ENCODE measurements around the gene ETF1.

ETF1 gene

DNA sequence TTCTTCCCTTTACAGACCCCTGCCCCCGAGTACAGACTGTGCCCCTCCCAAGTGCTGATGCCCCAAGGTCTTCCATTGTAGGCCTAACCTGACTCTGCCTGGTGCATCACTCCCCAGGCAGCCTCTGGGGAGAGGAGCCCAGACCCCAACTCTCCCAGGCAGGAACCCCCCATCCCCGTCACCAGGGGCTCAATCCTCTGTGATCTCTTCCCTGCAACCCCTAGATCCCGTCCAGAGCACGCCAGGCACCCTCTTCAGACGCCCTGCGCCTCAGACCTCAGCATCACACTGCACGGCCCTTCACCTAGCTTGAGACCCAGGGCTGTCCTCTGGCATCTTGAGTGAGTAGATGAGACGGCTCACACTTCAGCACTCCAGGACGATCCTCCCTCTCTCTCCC is 84.2 kb downstream of the ETF1 start:
- H3K9me3 ChIP-seq: no peaks in the 10 kb centered on the region
- H3K27ac ChIP-seq: no peak overlapping the region
- peaks cover 5 to 11% of the 10 kb centered on the region in 2 experiments for H3K4me1 ChIP-seq (ENCODE audit: control insufficient read depth in 1 of 2, insufficient read depth in 1 of 2, low read depth in 1 of 2, low read length in 1 of 2)
- H3K27me3 ChIP-seq: no peaks in the 10 kb centered on the region
- TF ChIP-seq, protein P1, sequence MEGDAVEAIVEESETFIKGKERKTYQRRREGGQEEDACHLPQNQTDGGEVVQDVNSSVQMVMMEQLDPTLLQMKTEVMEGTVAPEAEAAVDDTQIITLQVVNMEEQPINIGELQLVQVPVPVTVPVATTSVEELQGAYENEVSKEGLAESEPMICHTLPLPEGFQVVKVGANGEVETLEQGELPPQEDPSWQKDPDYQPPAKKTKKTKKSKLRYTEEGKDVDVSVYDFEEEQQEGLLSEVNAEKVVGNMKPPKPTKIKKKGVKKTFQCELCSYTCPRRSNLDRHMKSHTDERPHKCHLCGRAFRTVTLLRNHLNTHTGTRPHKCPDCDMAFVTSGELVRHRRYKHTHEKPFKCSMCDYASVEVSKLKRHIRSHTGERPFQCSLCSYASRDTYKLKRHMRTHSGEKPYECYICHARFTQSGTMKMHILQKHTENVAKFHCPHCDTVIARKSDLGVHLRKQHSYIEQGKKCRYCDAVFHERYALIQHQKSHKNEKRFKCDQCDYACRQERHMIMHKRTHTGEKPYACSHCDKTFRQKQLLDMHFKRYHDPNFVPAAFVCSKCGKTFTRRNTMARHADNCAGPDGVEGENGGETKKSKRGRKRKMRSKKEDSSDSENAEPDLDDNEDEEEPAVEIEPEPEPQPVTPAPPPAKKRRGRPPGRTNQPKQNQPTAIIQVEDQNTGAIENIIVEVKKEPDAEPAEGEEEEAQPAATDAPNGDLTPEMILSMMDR (IDR thresholded peaks at IDR 0.05): no peak
- no peak overlapping the region for H3K4me3 ChIP-seq (ENCODE audit: low read depth in 1 of 2, low read length in 1 of 2)
- H3K36me3 ChIP-seq: no peaks in the 10 kb centered on the region

GRCh38 chr5:138458384-138458783 is 84.7 kb downstream of the ETF1 start:
- H3K27ac ChIP-seq: no peak overlapping the region

GRCh38 chr5:138457531-138458275 is 85.3 kb downstream of the ETF1 start:
- no peaks in the 10 kb centered on the region for H3K27me3 ChIP-seq
- no peaks in the 10 kb centered on the region for H3K9me3 ChIP-seq
- no peaks in the 10 kb centered on the region for H3K36me3 ChIP-seq
- no peak overlapping the region for H3K27ac ChIP-seq
- H3K4me1 ChIP-seq (ENCODE audit: control insufficient read depth in 1 of 2, insufficient read depth in 1 of 2, low read depth in 1 of 2, low read length in 1 of 2): peaks cover 0 to 4% of the 10 kb centered on the region in 2 experiments
- TF ChIP-seq, protein P1 (IDR thresholded peaks at IDR 0.05): no peak
- H3K4me3 ChIP-seq (ENCODE audit: low read depth in 1 of 2, low read length in 1 of 2): no peak overlapping the region

More at GRCh38 chr5:138458384-138458783, 84.7 kb downstream of the ETF1 start:
- TF ChIP-seq, protein P1 (IDR thresholded peaks at IDR 0.05): no peak
- Histone ChIP-seq H3K4me1 (ENCODE audit: control insufficient read depth in 1 of 2, insufficient read depth in 1 of 2, low read depth in 1 of 2, low read length in 1 of 2) (peaks cover under 1 to 6% of the 10 kb centered on the region in 2 experiments), H3K36me3 (no peaks in the 10 kb centered on the region), H3K9me3 (no peaks in the 10 kb centered on the region), H3K4me3 (ENCODE audit: low read depth in 1 of 2, low read length in 1 of 2) (no peak overlapping the region), H3K27me3 (no peaks in the 10 kb centered on the region)

Data from neutrophil (primary cell).